LNCAP (cell line): ENCODE results near the gene EEFSEC.

Experiments used
- CTCF ChIP-seq: fragments of 450-650 bp; IDR thresholded peaks from 2 replicates; pipeline ENCODE4 v1.5.1; 2017; ENCODE audit warnings: mild to moderate bottlenecking

Gene EEFSEC

GRCh38 chr3:128323206-128324081 lies 170.2 kb downstream of the EEFSEC start:
- no peak for TF ChIP-seq CTCF

GRCh38 chr3:128324911-128325592 lies 171.8 kb downstream of the EEFSEC start:
- no peak for TF ChIP-seq CTCF

GRCh38 chr3:128326051-128326823 lies 173.0 kb downstream of the EEFSEC start:
- TF ChIP-seq CTCF: no peak

- TF ChIP-seq CTCF: no peak
Measured at GRCh38 chr3:128327606-128328031, 174.3 kb downstream of the EEFSEC start.

- TF ChIP-seq CTCF: no peak
Measured at GRCh38 chr3:128328546-128329458, 175.5 kb downstream of the EEFSEC start.

- TF ChIP-seq CTCF: no peak
Measured at GRCh38 chr3:128329491-128330213, 176.4 kb downstream of the EEFSEC start.
